Ovary (tissue), 9 donors: ENCODE results near the gene ALDH3A2. TPM values are rescaled to one million over a fixed set of nuclear protein-coding genes. Genes with fewer than 3 reads are reported as not detected.

Source experiments
- DNase-seq, 5 donors: peaks; one replicate each; pipeline ENCODE4 v3.0.0-alpha.2; 2019 to 2020
- H3K27ac ChIP-seq, 2 donors: fragments of 200-600 bp; one replicate each; pipeline versions ENCODE4 v1.5.1 to v1.8.0; 2019 to 2022
- H3K27me3 ChIP-seq: fragments of 200-600 bp; one replicate; pipeline ENCODE4 v1.8.0; 2022
- H3K36me3 ChIP-seq: fragments of 200-600 bp; sonication (generic); one replicate; pipeline ENCODE4 v1.5.1; 2019
- H3K4me1 ChIP-seq: one replicate; pipeline ENCODE4 v1.8.1; 2013; ENCODE audit warnings: mild to moderate bottlenecking, moderate library complexity; ENCODE audit not compliant: insufficient read depth
- H3K4me3 ChIP-seq: fragments of 200-600 bp; sonication (generic); one replicate; pipeline ENCODE4 v1.5.1; 2017
- H3K9me3 ChIP-seq, 2 donors: fragments of 200-600 bp in 1 of 2; sonication (generic) in 1 of 2; one replicate each; pipeline versions ENCODE4 v1.5.1 to v1.8.1; 2013 to 2019; ENCODE audit warnings: mild to moderate bottlenecking in 1 of 2, moderate library complexity in 1 of 2
- CTCF ChIP-seq, 3 donors: fragments of 450-650 bp in 2 of 3; fragments of 200-600 bp in 1 of 3; IDR thresholded peaks; one replicate each; pipeline versions ENCODE4 v1.5.1 to v1.8.0; 2016 to 2022; ENCODE audit warnings: antibody characterized with exemption in 3 of 3, mild to moderate bottlenecking in 1 of 3
- EP300 ChIP-seq: sonication (generic); formaldehyde crosslinking; IDR thresholded peaks from one replicate; pipeline ENCODE4 v1.6.1; 2017; ENCODE audit warnings: antibody characterized with exemption
- POLR2A ChIP-seq: fragments of 450-650 bp; IDR thresholded peaks from one replicate; pipeline ENCODE4 v1.6.1; 2017; ENCODE audit warnings: antibody characterized with exemption, mild to moderate bottlenecking, moderate library complexity
- WGBS, 3 donors: extraction: QIAGEN DNeasy Blood & Tissue Kit in 1 of 3; methylation state at CpG; one replicate each; pipeline versions ENCODE4 v1.1.5 to v1.1.7; 2013 to 2017; 5-methylcytosine and 5-hydroxymethylcytosine counted together
- intact Hi-C, 4 donors: fragments of 100-400 bp; cut with DNase I; formaldehyde crosslinking; loops; one replicate each; pipeline versions ENCODE4 v1.11.0 to v1.15.1; 2022 to 2023
- polyA plus RNA-seq, 2 donors: library from polyadenylated mRNA; stranded (reverse); fragments of 200-250 nt in 1 of 2; fragments of 350-450 nt in 1 of 2; fragmentation: Illumina TruSeq in 1 of 2; extraction: RNeasy Lipid Tissue Mini Kit (QIAGEN cat#74804) in 1 of 2; gene quantifications; one replicate each; pipeline ENCODE4 v1.2.3, GENCODE V29; 2013 to 2014
- total RNA-seq, 7 donors: library from RNA; depleted of rRNA in 2 of 7; stranded (reverse); fragments of >200 nt in 2 of 7; fragmentation: NEBNext Ultra II Directional in 3 of 7; extraction: Animal tissue kit (Norgen Biotek cat#: 25700) in 3 of 7; gene quantifications; one replicate each; pipeline versions ENCODE4 v1.1.0 to v1.2.4, GENCODE V29; 2016 to 2023
- donor health status: DM: no; HTN: no; CAD: no; lungs with moderate emphysema.
- donor health status: DM: no; HTN: no; CAD: no.
- donor health status: Bipolar disorder and iron deficiency.
- donor health status: DM: yes; HTN: yes; CAD: no.
- donor health status: DM: no; HTN: no; CAD: no.
- donor health status: DM: yes; HTN: yes; CAD: no.

The ALDH3A2 gene
- total and polyA plus RNA-seq, 9 donors: 31.1 to 126 (median 74.6) TPM

DNA sequence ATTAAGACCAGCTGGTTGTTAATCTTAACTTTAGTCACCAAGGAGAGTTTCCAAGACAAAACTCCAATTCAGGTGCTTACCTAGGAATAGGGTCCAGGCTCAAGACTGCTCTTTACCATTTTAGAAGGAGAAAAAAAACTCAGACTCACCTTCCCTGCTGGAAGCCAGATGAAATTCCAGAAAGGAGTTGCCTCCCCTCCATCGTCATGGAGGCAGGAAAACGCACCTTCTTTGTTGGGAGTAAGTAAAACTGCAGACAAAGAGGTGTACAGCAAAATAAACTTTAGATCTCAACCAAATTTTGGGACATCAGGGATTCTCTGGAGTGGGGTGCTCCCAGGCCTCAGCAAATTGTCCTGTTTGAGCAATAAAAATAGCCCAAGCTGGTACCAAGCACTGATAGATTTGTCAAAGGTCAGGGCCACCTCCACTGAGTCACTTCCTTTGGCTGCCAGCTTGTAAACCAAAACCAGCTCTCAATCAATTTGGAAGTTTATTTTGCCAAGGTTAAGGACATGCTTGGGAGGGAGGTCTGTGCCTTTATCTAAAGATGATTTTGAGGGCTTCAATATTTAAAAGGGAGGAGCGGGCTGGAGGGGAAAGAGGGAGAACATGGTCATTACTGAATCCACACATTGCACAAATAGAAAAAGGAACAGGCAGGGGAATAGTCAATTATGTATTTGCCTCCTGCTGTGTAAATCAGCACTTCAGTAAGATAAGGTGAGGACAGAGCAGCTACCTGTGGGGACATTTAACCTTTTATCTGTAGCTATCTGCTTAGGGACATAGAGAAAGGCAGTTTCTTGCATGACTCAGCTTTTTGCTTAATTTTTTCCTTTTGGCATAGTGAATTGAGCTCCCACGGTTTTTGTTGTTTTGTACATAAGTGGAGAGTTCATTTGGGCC, 1.5 kb upstream of the ALDH3A2 start:
- WGBS, 3 donors: 53 to 66% (median 63%) methylated on average over 4 of the region's 4 CpGs
- Histone ChIP-seq H3K27me3 (no peaks in the 10 kb centered on the region), H3K9me3 (no peaks in the 10 kb centered on the region), H3K27ac (peak overlapping the region; percentile 75 to 96), H3K4me1 (peaks cover 17% of the 10 kb centered on the region), H3K36me3 (no peaks in the 10 kb centered on the region), H3K4me3 (no peak overlapping the region)
- TF ChIP-seq POLR2A (no peak), EP300 (peak; percentile 35)
- intact Hi-C loops: loop anchor here in 2 of 4 donors (5.0 to 10.0 kb wide), 2 partner anchors 98 to 135 kb away; partner anchors contain the start of gene ALDH3A1 (in 1 of the 2)
- peak in 3 of 5 donors; percentile 20 to 46 (median 32) for DNase-seq

GRCh38 chr17:19647697-19648474, 665 bp upstream of the ALDH3A2 start:
- Histone ChIP-seq H3K27ac (peak overlapping the region; percentile 75 to 96), H3K4me1 (peaks cover 17% of the 10 kb centered on the region), H3K27me3 (no peaks in the 10 kb centered on the region), H3K36me3 (no peaks in the 10 kb centered on the region), H3K9me3 (no peaks in the 10 kb centered on the region), H3K4me3 (peak overlapping the region; percentile 82)
- WGBS, 3 donors: 1 to 2% (median 1%) methylated on average over 33 to 37 of the region's 37 CpGs
- peak; percentile 68 to 79 (median 74) for DNase-seq
- intact Hi-C loops: loop anchor here in 2 of 4 donors (5.0 to 10.0 kb wide), 2 partner anchors 97 to 136 kb away; partner anchors contain the start of gene ALDH3A1 (in 1 of the 2)
- no peak for TF ChIP-seq POLR2A
- TF ChIP-seq CTCF (IDR thresholded peaks at IDR 0.05): no peak
- no peak for TF ChIP-seq EP300

DNA sequence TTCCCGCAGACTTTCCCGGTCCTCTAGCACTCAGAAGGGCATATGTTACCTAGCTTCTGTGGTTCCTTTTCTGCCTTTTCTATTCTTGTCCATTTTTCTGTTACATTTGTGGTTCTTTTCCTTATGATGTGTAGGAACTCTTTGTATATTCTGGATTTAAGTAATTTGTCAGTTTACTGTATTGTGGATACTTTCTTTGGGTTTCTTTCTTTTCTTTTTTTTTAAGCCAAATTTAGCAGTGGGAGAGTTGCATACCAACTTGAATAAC, 657 bp downstream of the ALDH3A2 start:
- Histone ChIP-seq H3K27me3 (no peaks in the 10 kb centered on the region), H3K27ac (peak overlapping the region; percentile 75 to 96), H3K9me3 (no peaks in the 10 kb centered on the region), H3K4me3 (peak overlapping the region; percentile 82), H3K4me1 (peaks cover 17% of the 10 kb centered on the region), H3K36me3 (no peaks in the 10 kb centered on the region)
- intact Hi-C loops: loop anchor here in 2 of 4 donors (5.0 to 10.0 kb wide), 2 partner anchors 96 to 137 kb away; partner anchors contain the start of gene ALDH3A1 (in 1 of the 2)
- no peak for DNase-seq
- 0 to 2% (median 0%) methylated on average over 2 of the region's 2 CpGs for WGBS, 3 donors
- TF ChIP-seq CTCF (IDR thresholded peaks at IDR 0.05) (no peak), EP300 (no peak), POLR2A (no peak)

GRCh38 chr17:19650826-19651225, 2.3 kb downstream of the ALDH3A2 start:
- Histone ChIP-seq H3K36me3 (no peaks in the 10 kb centered on the region), H3K4me1 (peaks cover 17% of the 10 kb centered on the region), H3K27ac (no peak overlapping the region), H3K9me3 (no peaks in the 10 kb centered on the region), H3K27me3 (no peaks in the 10 kb centered on the region), H3K4me3 (no peak overlapping the region)
- intact Hi-C loops: loop anchor here in 2 of 4 donors (5.0 to 10.0 kb wide), 2 partner anchors 106 to 116 kb away; partner anchors contain the start of gene SLC47A1 (in 1 of the 2)
- TF ChIP-seq CTCF (IDR thresholded peaks at IDR 0.05): no peak
- no peak for TF ChIP-seq POLR2A
- TF ChIP-seq EP300: no peak
- no peak for DNase-seq
- 81 to 93% (median 92%) methylated on average over 1 of the region's 1 CpG for WGBS, 3 donors
